NCI-H2029 treated with DMSO at 0.1 percent for 48 hours (cell line): ENCODE measurements around the gene IER5.
"Not testable (repeated sequence)": the region's sequence is repeated elsewhere in the genome, so short reads cannot be mapped to it uniquely, and the experiment has no call there.

Source experiments
- DNase-seq: peaks from one replicate; lab custom pipeline; 2025; lab: John Stamatoyannopoulos, UW

IER5 gene

GRCh38 chr1:181115971-181116370, 27.5 kb downstream of the IER5 start:
- not testable (repeated sequence) for DNase-seq

GRCh38 chr1:181116819-181117390, 28.4 kb downstream of the IER5 start:
- no peak for DNase-seq

GRCh38 chr1:181117648-181118449, 29.3 kb downstream of the IER5 start:
- DNase-seq: peak; percentile 40

- DNase-seq: no peak
Observed at GRCh38 chr1:181119093-181119989, 30.8 kb downstream of the IER5 start.

- peak; percentile 43 for DNase-seq
Observed at GRCh38 chr1:181120924-181121323, 32.4 kb downstream of the IER5 start.

GRCh38 chr1:181121498-181121897, 33.0 kb downstream of the IER5 start:
- DNase-seq: no peak

GRCh38 chr1:181122222-181122621, 33.7 kb downstream of the IER5 start:
- DNase-seq: no peak

GRCh38 chr1:181123173-181123572, 34.7 kb downstream of the IER5 start:
- DNase-seq: no peak

- DNase-seq: no peak
Observed at GRCh38 chr1:181124291-181124751, 35.8 kb downstream of the IER5 start.

GRCh38 chr1:181126289-181126688, 37.8 kb downstream of the IER5 start:
- no peak for DNase-seq

GRCh38 chr1:181126871-181127587, 38.5 kb downstream of the IER5 start:
- peak; percentile 81 for DNase-seq

GRCh38 chr1:181127898-181128453, 39.5 kb downstream of the IER5 start:
- DNase-seq: no peak

- no peak for DNase-seq
Observed at GRCh38 chr1:181128592-181129497, 40.3 kb downstream of the IER5 start.

GRCh38 chr1:181129771-181130606, 41.5 kb downstream of the IER5 start:
- no peak for DNase-seq

- DNase-seq: no peak
Observed at GRCh38 chr1:181131255-181131941, 42.9 kb downstream of the IER5 start.

- DNase-seq: no peak
Observed at GRCh38 chr1:181133441-181133951, 45.0 kb downstream of the IER5 start.

GRCh38 chr1:181133969-181134418, 45.5 kb downstream of the IER5 start:
- DNase-seq: no peak
